GM18499 (cell line): Measurements from ENCODE around the gene IL31RA.
"Not testable (repeated sequence)": the region's sequence is repeated elsewhere in the genome, so short reads cannot be mapped to it uniquely, and the experiment has no call there.

Source experiments
- ATAC-seq: cut with Tn5 transposase; IDR thresholded peaks from one replicate; pipeline ENCODE4 v1.9.1; 2021; ENCODE audit warnings: moderate number of reproducible peaks; ENCODE audit not compliant: insufficient read depth, unreplicated experiment

Gene IL31RA

DNA sequence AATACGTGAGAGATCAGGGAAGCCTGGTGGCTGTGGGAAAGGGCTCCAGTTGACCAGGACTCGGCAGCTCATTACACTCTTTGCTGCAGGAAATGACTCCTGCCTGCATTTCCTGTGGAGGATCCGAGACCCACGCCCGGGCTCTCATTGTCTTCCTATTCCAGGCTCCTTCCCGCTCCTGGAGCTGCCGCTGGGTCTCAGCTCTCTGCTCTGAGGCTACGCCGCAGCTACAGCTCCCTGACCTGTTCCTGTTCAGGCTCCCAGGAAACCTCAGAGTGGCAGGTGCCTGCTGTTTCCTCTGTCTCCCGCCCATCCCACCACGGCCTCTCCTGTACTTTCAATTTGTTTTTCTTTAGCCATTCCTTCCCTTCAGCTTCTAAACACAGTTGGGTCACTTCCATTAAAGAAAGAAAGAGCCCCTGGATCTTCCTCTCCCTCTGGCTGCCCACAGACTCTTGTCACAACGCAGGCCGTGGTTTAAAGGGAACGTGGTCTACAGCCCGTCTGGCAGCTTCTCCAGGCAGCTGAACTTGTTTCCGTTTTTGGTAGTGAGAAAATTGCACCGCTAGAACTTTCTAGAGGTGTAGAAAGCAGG, 72.1 kb downstream of the IL31RA start:
- ATAC-seq, result no peak

DNA sequence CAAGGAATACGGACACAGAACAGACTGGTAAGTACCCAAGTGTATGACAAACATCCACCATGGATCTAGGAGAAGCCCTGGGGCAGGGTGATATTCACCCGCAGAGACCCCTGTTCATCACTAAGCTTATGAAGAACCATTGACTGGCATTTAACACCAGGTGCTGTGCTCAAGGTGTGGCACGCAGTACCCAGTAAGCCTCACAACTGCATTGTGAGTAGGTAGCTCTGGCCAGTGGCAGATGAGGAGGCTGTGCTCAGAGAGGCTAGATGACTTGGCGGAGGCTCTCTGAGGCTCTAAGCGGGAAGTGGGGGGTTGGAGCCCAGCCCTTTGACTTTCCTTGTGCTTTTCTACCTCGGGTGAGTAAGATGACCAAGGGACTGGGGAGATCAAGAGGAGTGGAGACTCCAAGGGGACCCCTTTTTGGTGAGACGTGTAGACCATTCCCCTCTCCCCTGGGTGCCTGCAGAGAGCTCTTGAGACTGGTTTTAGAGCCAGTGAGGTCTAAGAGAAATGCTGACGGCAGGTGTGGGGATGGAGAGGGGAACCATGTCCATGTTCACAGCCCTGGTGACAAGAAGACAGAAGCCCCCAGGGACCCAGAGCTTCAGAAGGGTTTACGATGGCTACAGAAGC, 72.8 kb downstream of the IL31RA start:
- ATAC-seq, result no peak

DNA sequence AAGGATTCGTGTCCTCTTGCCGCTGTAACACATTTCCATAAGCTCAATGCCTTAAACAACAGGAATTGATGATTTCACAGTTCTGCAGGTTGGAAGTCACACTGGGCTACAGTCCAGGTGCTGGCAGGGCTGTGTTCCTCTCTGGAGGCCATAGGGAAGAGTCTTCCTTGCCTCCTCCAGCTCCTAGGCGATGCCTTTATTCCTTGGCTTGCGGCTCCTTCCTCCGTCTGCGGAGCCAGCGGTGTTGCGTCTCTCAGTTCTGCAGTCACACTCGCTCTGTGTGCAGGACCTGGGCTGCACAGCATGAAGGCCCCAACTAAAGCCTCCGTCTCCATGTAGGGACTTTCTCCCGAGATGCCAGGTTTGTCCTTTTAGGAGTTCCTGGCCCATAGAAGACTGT, 73.6 kb downstream of the IL31RA start:
- no peak for ATAC-seq

DNA sequence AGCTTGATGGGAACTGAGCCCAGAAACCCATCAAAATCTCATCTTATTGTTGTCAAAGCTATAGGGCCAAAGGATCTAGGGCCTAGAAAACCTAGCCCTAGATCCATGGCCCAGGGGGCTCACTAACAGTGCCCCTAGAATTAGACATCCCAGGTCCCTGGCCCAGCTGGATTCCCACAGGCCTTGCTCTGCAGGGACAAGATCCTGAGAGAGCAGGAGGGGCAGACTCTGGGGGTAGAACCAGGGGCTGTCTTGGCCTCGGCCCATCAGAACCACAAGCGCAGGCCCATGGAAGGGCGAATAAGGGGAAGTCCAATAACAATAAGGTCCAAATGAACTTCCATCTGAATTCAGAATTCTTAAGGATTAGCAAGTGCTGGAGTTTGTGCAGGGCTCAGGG, 74.0 kb downstream of the IL31RA start:
- ATAC-seq, result no peak

DNA sequence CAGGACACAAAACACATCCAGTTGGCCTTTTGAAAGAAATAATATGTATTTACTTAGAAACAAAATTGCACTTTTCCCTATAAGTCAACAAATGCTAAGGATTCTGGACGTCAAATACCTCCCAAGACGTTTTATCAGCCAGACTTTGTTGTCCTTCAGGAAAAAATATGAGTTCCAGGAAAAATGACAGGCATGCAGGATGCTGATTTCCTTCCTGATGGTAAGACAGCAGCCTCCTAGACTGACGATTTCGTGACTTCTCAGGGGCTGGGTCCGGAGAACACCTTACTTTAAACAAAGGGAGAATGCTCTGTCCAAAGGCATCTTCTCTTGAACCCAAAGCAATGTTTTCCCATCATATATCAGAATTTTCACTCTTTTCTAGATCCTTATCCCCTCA, 74.6 kb downstream of the IL31RA start:
- ATAC-seq, result no peak

DNA sequence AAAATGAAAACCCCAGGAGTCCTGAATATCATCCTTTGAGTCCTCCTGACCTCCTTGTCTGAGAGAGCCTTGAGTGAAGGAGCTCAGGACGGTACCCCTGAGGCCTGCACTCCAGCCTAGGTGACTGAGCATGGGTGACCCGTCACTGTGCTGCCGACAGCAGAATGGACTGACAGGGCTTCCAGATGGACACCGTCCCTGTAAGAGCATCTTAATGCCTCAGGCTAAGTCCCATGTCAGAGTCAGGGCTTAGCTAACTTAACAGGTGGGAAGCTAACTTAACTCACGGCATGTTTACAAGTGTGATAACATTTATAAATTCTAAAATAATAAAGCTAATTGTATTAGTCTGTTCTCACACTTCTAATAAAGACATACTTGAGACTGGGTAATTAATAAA, 75.3 kb downstream of the IL31RA start:
- ATAC-seq, result no peak

DNA sequence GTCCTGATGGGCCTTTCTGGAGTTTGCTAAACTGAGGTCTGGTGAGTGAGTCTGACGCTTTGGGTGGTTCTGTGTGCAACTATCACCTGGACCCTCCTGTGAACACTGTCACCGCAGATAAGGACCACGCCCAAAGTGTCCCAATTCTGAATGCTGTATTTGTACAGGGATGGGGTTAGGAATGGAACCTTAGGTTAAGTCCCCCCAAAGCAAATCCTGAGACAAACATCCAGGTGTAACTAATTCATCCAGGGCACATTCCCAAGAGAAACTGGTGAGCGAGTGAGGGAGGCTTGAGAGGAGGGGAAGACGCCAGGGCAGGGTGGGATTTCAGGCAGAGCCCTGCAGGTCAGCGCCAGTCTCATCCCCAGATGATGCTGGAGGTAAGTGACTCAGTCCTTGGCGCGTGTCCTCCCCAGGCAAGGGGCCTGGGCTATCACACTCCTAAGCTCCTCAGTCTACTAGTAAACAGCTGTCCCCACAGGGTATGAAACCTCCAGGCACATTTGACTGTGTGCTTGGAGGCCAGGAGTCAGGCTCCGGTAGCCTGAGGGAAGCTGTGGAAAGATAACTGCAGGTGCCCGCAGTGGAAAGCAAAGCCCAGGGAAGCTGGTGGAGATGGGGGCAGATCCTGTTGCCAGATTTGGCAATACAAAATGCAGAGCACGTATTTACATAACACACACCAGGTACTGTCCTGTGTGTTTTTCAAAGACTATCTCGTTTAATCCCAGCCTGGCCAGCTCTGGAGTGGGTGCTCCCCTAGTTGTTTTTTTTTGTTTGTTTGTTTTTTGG, 76.9 kb downstream of the IL31RA start:
- ATAC-seq, result no peak

DNA sequence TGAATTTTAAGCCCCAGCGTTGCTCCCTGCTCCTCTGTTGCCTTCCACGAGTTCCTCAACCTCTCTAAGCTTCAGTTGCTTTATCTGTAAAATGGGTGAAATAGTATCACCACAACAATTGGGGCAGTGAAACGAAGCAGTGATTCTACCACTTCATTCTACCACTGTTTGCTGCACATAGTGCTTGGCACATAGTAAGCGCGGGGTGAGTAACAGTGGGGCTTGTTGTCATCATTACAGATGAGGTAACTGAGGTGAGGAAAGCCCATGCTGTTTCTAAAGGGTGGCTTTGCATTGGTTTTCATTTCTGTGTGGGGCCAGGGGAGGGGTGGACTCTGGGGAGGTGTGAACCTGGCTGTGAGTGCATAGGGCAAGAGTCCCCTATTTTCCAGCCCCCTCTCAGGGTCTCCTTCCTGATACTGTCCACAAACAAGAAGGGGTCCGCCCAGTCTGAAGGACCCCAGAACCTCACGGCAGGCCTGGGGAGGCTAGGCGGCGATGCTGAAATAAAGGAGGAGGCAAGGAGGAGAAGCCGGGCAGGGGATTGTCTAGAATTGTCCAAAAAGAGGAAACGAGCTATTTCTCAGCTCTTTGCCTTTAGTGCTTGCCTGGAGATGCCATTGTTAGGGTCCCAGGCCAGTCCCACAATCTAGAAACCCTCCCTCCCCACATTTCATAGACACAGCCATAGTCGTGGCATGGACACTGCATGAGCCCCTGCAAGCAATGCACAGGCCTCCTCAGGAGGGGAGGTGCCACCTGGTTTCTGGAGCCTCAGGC, 78.1 kb downstream of the IL31RA start:
- no peak for ATAC-seq

DNA sequence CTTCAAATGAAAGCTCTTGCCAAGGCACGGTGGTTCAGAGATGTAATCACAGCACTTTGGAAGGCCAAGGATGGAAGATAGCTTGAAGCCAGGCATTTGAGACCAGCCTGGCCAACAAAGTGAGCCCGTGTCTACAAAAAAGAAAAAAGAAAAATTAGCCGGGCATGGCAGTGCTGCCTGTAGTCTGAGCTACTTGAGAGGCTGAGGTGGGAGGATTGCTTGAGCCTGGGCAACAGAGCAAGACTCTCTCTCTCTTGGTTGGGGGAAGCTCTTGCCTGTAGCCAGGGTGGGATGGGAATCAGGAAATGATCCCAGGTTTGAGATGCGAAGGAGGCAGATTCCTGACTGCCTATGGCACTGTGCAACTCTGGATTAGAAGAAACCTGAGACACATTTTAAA, 81.5 kb downstream of the IL31RA start:
- ATAC-seq, result no peak

DNA sequence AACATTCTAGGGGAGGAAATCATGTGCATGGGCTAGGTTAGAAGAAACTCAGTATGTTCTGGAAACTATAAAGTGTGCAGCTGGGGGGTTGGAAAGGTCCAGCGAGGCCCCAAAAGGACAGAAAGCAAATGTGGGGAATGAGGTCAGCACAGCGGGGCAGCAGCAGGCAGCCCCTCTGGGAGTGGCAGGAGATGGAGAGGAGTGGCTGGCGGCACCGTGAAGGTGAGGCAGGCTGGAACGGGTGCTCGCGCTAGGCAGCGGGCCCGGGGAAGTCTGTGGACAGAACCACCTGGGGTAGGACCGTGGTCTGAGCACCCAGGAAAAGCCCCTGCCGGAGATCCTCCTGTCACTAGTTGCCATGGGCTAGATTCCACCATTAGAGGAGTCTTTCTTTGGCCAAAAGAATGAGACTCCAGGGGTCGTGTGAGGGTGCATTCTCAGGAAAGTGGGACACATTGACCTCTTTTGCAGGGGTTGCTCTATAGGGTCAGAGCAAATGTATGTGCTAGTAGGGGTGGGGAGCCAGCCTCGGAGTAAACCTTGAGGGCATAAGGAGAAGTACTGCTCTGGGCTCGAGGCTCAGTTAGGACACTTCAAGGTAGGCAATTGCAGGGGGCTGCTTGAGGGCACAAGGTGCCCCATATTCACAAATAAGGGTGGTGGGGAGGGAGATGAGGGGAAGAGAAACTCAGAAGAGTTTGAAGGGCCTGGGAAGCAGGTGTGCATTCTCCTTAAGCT, 82.4 kb downstream of the IL31RA start:
- ATAC-seq, result no peak

DNA sequence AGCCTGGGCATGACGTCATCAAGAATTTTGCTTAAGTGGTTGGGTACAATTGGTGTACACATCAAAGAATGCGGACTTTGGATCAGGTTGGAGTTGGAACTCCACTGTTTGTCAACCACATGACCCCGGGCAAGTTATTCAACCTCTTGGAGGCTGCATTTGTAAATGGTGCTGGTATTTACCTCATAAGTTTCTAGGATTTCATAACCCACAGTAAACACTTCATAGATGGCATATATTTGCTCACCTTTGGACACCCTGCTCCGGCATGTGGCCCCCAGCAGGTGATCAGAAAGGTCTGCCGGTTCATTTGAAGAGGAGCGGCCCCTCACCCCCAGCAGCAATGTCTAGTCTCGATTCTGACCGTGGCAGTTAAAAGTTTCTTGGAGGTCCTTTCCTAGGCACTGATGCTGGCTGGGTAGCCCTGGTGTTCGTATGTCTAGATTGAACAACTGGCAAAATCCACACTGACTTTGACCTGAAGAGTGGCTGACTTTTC, 83.0 kb downstream of the IL31RA start:
- no peak for ATAC-seq

DNA sequence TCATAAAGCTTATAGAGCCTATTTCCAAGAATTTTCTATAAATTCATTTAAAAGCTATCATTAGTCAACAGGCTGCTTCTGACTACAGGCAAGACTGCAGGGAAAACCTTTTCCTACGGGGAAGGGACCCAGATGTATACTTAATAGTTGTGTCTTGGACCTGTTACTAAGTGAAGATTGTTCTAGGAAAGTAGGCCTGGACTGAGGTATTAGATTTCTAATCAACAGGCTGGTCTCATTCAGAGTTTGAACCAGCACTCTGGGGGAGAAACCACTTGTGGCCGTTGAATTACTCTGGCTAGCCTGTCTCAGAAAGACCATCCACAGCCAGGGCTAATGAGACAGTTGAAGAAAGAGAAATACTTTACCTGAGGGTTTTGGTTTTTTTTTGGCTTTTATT, 83.6 kb downstream of the IL31RA start:
- ATAC-seq, result no peak

DNA sequence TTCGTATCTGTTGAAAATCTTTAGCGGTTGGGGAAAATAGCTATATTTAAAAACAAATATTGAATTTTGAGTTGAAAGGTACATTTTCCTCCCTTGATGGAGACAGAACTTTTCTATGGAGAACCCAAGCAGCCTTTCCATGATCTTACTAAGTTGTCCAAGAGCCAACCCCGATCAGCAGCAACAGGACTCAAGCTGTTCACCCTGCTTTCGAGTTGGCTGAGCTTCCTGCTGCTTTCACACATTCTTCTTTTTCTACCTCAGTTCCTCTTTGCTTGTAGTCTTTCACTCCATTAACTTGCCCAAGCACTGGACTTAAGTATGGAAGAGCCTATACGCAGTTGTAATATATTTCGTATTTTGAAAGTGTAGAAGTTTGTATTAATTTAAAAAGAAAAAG, 84.2 kb downstream of the IL31RA start:
- ATAC-seq, result no peak

DNA sequence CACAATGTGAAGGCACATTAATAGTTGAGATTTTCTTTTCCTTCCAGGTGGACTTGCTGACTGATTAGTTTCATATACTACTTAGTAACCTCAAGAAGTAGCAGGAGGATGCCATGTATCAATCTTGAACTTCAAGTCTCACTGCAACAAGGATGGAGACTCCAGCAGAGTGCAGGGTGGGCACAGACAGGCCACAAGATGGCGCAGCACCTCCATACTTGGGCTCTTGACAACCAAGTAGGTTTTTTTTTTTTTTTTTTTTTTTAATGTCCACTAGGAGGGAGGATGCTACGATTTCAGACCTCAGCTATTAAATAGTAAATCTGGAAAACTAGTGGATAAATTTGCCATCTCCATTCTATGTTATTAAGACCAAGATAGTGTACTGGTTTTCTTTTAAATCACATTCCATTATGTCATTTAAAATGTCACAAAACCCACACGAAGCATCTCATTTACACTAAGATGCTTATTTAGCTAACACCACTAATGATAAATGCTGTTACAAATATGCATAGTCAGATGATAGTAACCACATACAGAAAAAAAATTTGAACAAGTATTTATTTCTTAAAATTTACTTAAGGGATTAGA, 85.0 kb downstream of the IL31RA start:
- no peak for ATAC-seq

DNA sequence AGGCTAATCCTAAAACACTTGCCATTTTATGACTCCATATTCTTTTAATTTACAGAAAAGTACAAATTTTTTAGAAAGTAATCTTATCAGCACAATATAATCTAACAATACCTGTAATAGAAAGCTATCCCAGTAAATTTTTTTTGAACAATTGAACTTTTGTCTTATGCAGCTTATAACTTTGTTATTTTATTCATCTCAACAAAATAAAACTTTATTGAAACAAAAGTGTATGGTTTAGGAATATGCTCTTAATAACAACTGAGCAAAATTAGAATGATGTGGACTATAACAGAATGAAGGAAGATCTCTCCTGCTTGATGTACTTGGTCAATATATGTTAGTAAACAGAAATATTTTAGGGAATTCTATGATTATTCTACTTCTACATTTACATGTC, 86.4 kb downstream of the IL31RA start:
- not testable (repeated sequence) for ATAC-seq

DNA sequence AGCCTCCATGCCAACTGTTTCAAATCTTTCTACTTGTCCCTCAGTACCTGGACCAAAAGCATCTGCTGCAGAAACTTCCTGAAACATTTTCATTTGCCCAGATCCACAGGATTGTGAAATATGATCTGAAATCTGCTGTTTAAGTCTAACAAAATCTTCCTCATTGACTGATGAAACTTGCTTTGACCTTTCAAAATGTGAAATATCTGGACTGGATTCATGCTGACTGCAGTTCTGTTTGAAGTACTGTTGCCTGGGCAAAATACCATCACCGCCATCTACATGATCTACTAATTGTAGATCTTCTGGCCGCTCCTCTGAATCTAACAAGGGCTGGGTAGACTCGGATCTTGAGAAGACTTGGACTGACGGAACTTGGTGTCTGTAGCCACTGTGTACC, 90.0 kb downstream of the IL31RA start:
- not testable (repeated sequence) for ATAC-seq

DNA sequence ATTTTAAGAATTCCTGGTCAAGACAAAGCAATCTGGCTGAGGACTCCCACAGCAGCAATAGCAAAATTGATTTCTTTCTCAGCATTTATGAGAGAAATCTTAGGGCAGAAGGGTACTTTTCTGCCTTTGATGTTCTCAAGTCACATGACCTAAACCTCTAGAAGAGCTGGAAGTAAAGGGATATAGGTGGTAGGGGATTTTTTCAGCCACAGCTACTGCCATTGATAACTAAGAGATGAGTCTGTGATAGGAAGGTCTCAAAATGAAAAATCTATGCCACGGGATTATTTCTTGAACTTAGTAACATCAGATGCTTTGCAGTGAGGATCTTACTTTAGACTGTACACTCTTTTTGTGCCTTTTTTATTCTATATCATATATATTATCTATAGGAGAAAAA, 108.1 kb downstream of the IL31RA start:
- ATAC-seq, result no peak

DNA sequence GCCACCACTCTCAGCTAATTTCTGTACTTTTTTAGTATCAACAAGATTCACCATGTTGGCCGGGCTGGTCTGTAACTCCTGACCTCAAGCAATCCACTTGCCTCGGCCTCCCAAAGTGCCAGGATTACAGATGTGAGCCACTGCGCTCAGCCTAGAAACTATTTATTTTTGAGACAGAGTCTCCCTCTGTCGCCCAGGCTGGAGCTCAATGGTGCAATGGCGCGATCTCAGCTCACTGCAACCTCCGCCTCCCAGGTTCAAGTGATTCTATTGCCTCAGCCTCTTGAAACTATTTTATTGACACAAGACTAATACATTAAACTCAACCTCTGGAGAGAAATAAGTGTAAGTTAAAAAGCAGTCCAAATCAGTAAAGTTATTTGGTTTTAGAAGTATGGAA, 109.6 kb downstream of the IL31RA start:
- ATAC-seq, result no peak

DNA sequence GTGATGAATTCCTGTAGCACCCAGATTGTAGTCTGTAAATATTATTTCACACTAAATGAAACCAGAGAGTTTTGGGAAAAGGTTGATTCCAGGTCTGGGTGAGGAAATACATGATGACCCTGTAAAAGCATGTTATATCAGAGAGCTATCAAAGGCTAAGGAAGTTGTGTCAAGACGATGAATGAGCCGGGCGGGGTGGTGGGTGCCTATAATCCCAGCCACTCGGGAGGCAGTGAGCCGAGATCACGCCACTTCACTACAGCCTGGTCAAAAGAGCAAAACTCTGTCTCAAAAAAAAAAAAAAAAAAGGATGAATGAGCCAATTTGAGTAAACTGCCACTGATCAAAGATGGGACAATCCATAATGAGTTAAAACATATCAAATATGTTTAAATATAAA, 114.4 kb downstream of the IL31RA start:
- ATAC-seq, result no peak

DNA sequence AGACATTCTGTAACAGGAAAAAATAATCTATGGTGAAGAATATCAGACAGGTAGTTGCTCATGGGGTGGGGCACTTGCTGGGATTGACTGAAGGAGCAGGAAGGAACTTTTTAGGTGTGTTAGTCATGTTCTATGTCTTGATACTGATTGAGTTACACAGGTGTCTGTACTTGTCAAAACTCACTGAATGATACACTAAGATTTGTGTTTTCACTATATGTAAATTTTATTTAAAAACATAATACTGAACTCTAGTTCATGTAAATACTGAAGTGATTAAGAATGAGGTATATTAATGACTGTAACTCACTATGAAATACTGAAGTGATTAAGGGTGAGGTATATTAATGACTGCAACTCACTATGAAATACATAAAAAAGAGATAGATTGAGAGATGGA, 115.1 kb downstream of the IL31RA start:
- no peak for ATAC-seq
